HTERT RPE-1 (cell line): ENCODE data around the gene SMIM41.

ENCODE experiments used
- in situ Hi-C: fragments of 300-500 bp; cut with MboI; formaldehyde crosslinking; loops from 4 replicates; pipeline ENCODE4 v1.14.3; 2020; ENCODE audit warnings: low sequenced_read_pairs

Gene SMIM41

DNA sequence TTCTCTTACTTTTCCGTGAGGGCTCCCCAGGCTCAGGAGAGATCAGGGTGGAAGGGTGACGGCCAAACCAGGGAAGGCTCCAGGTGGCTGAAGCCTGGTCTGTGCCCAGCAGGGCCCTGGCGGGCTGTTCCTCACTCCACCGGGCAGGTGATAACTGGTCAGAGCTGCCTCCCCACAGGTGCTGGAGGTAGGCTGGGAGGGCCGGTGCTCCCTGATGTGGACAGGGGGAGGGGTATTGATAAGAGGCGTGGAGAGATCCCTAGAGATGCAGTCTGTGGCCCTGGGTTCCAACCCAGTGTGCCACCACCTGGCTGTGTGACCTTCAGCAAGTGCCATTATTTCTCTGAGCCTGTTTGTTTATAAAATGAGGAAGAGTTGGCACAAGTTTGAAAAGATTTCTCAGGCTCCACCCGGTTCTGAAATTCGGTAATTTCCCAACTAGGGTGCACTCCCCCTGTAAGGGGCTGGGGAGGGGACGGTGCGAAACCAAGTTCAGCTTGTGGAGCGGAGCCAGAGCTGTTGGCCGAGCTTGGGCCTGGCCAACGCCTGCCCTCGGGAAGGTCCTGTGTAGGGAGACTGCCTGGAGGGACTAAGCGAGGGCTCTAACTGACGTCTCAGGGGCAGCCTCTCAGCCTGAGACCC lies 29.3 kb upstream of the SMIM41 start:
- in situ Hi-C loops: no loop called here

DNA sequence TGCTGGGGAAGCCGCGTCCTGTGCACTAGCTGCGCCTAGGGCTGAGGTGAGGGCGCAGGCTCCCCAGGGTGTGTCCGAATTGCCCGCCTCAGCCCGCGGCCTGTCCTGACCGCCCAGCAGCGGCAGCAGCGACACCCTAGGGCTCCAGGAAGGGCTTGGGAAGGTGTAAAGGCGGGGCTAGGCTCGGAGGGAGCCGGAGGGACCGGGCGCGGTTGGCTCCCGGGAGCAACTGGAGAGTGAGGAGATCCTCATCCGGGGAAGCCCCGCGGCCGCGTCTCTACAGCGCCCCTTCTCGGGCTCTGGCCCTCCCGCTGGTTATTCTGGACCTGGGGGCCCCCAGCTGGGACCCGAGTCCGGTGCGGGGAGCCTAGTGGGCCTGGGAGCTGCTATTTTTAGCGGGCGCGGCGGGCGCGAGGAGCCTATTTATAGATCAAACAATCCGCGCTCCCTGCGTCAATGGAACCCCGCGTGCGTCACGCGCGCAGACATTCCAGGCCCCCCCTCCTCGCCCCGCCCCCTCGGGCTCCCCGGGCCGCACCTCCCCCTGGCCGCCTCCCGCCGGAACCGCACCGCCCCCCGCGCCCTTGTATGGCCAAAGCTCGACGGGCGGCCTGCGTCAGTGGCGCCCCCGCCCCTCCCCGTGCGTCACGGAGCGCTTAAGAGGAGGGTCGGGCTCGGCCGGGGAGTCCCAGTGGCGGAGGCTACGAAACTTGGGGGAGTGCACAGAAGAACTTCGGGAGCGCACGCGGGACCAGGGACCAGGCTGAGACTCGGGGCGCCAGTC lies 28.6 kb upstream of the SMIM41 start, which contains the start of gene NR4A1:
TSS of gene NR4A1 (plus strand) at position 685 of the 784 bp plus-strand sequence. CDS start 2,887 bp downstream, outside the sequence.
- in situ Hi-C loops: no loop called here

DNA sequence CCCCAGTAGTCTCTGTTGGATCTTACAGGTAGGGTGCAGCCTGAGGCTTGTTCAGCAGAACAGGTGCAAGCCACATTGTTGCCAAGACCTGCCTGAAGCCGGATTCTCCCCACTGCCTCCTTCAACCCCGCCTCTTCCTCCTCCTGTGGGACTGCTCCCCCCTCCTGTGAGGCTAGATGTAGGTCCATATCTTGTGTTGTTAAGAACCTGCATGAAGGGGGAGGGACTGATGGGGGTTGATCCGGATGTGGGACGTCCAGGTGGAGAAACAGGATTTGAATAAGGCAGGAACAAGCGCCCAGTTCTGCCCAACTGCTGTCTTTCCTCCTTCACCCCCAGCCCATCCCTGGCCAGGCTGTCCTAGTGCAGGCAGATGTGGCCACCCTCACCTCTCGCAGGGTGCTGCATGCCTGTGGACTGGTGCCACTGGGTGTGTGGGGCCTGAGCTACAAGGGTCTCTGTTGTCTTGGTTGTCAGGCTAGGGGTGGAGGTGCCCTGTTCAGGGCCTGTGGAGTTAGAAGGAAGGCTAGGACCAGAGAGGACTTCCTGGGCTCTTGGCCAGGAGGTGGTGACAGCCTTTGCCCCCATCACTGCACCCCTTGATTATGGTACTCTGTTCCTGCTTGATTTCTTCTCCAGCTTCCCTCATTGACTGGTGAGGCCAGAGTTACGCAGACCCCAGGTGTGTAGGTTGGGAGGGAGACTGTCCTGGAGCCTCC lies 26.9 kb upstream of the SMIM41 start:
- in situ Hi-C loops: no loop called here

DNA sequence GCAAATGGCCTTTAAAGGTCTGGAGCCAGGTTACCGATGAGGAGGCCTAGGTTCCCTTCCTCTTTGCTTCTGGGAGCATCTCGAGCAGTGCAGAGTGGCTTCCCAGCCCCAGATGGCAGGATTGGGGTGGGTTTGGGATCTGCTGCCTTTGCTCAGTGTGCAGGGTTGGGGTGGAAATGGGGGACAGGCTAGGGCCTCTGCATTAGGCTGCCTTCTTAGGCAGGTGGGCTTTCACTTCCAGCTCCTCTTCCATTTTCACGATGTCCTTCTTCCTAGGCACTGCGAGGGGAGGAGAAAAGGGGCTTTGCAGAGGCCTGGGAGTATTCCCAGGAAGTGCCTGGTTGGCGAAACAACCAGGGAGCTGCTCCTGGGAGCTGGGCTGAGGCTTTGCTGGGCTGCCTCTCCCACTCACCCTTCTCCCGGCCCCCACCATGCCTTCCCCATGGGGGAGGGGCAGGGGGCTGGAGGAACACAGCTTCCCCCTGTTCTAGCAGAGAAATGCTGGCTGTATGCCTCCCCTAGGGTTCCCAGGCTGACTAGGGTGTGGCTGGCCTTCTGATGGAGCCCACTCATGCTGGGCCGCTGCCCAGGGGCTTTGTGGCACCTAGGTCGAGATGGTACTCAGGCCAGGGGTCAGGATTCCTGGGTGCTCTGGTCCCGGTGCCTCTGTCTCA lies 25.8 kb upstream of the SMIM41 start:
- in situ Hi-C loops: no loop called here

GRCh38 chr12:52054231-52054832 lies 25.2 kb upstream of the SMIM41 start:
- in situ Hi-C loops: no loop called here

DNA sequence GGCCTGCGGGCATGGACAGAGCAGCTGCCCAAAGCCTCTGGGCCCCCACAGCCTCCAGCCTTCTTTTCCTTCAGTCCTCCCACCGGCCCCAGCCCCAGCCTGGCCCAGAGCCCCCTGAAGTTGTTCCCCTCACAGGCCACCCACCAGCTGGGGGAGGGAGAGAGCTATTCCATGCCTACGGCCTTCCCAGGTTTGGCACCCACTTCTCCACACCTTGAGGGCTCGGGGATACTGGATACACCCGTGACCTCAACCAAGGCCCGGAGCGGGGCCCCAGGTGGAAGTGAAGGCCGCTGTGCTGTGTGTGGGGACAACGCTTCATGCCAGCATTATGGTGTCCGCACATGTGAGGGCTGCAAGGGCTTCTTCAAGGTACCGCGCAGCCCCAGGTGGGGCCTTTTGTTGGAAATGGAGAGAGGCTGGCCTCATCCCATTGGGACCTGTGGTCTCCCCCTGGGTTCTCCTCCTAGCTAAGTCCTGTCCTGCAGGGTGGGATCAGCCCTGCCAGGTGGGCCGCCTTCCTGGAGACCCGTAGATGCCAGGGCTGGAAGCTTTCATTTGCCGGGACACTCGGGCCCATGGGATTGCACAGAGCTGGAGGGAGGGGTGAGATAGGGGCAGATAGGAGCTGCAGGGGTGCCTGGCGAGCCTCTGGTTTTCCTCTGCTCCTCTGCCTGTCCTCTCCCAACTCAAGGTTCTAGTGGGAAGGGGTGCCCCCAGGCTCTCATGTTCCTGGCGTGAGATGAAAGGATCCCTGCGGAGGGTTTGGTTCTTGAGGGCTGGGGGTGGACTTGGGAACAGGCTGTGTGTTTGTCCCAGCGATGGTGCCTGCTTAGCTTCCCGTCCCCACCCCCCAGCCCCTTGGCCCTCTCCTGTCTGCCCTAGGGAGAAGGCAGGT lies 24.4 kb upstream of the SMIM41 start:
- in situ Hi-C loops: no loop called here

GRCh38 chr12:52055731-52056711 lies 23.5 kb upstream of the SMIM41 start:
- in situ Hi-C loops: no loop called here

- in situ Hi-C loops: no loop called here
Observed at GRCh38 chr12:52056801-52057637, 22.5 kb upstream of the SMIM41 start.

GRCh38 chr12:52057638-52058576 lies 21.6 kb upstream of the SMIM41 start:
- in situ Hi-C loops: no loop called here

DNA sequence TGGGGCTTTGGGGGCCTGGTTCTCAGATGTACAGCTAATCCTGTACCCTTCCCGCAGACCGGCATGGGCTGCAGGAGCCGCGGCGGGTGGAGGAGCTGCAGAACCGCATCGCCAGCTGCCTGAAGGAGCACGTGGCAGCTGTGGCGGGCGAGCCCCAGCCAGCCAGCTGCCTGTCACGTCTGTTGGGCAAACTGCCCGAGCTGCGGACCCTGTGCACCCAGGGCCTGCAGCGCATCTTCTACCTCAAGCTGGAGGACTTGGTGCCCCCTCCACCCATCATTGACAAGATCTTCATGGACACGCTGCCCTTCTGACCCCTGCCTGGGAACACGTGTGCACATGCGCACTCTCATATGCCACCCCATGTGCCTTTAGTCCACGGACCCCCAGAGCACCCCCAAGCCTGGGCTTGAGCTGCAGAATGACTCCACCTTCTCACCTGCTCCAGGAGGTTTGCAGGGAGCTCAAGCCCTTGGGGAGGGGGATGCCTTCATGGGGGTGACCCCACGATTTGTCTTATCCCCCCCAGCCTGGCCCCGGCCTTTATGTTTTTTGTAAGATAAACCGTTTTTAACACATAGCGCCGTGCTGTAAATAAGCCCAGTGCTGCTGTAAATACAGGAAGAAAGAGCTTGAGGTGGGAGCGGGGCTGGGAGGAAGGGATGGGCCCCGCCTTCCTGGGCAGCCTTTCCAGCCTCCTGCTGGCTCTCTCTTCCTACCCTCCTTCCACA lies 20.7 kb upstream of the SMIM41 start:
- in situ Hi-C loops: no loop called here

- in situ Hi-C loops: no loop called here
Observed at GRCh38 chr12:52059582-52060497, 19.7 kb upstream of the SMIM41 start.

DNA sequence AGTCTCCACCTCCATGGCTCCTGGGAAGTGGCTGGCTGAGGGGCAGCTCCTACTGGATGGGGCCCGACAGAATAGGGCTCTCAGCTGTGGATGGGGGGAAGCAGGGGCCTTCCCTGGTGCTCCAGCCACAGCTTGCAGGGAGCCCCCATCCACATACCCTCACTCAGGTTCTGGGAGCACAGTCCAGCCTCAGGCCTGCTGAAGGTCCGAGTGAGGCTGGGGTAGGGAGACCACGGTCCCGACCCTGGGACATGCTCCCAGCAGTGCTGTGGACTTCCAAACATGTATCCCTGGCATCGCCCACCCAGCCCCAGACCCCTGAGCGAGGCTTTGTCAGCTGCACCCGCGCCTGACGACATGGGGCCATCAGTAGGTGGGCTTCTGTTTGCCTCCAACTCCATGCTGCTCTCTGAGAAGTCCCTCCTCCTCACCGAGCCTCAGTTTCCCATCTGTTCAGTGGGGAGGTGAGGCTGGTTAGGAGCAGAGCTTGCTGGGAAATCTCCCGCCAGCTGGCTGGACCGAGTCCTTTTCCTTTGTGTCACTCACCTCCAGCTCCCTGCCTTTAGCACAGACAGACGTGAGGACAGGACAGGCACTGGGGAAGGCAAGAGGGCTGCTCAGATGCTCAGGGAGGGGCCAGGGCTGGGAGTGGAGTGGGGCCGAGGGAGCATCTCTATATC lies 18.9 kb upstream of the SMIM41 start:
- in situ Hi-C loops: no loop called here

DNA sequence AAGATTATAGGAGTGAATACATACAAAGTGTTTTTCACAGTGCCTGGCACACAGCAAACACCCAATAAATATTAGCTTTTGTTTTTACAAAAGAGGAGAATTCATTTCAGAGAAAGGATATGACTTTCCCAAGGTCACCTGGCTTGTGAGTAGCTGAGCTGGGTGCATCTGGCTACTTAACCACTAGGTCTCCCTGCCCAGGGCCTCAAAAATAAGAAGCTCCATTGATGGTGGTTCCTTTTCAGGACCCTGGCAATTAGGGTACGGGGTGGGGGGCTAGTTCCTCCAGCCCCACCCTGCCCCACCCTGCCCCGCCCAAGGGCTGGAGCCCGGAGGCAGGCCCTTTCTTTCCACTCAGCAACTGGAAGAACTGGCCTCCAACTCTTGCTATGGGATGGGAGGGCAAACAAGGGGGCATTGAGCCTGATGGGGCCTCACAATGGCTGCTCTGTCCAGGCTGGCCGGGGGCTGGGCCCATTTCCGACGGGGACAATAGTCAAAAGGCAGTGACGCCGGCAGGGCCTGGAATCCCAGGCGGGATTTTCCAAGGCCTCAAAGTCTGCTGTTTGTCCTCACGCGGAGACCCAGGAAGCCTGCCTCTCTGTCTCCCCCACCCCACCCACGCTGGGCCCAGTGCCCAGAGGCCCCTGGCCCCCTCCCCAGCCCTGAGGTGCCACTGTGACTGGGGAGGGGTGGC lies 17.9 kb upstream of the SMIM41 start:
- in situ Hi-C loops: no loop called here
